CD4-positive, CD25-positive, alpha-beta regulatory T cell (primary cell): ENCODE measurements around the gene CEACAM19. TPM values are rescaled to one million over a fixed set of nuclear protein-coding genes. Genes with fewer than 3 reads are reported as not detected.

Experiments used
- ATAC-seq, 2 donors: fragments of 150-1000 bp; cut with Tn5 transposase; one replicate each; pipeline ENCODE4 v1.10.0; 2021; ENCODE audit warnings: low read depth in 2 of 2, moderate number of reproducible peaks in 2 of 2, moderate library complexity in 1 of 2
- DNase-seq, 3 donors: peaks; one replicate each; pipeline versions ENCODE4 v3.0.0 to v3.0.0-alpha.2; 2012 to 2022; ENCODE audit warnings: mixed read lengths in 1 of 3
- H3K27ac ChIP-seq: one replicate; pipeline ENCODE4 v1.7.0; 2013; ENCODE audit warnings: mild to moderate bottlenecking, low read length; ENCODE audit not compliant: insufficient read depth, poor library complexity, severe bottlenecking
- H3K27me3 ChIP-seq: one replicate; pipeline ENCODE4 v1.7.0; 2013; ENCODE audit warnings: low read length; ENCODE audit not compliant: control insufficient read depth, insufficient read depth
- H3K36me3 ChIP-seq: one replicate; pipeline ENCODE4 v1.7.0; 2013; ENCODE audit warnings: mild to moderate bottlenecking, low read length, moderate library complexity; ENCODE audit not compliant: control insufficient read depth, insufficient read depth
- H3K4me1 ChIP-seq: 2 replicates; pipeline ENCODE4 v1.7.0; 2013; ENCODE audit warnings: mild to moderate bottlenecking, low read length; ENCODE audit not compliant: insufficient read depth, control insufficient read depth, poor library complexity, severe bottlenecking
- H3K4me3 ChIP-seq: one replicate; pipeline ENCODE4 v1.7.0; 2013; ENCODE audit warnings: low read depth, mild to moderate bottlenecking, low read length, moderate library complexity
- H3K9me3 ChIP-seq, 2 experiments: 1 replicate in 1 of 2; 2 replicates in 1 of 2; pipeline ENCODE4 v1.7.0; 2013; ENCODE audit warnings: low read length in 2 of 2, mild to moderate bottlenecking in 1 of 2, moderate library complexity in 1 of 2; ENCODE audit not compliant: control insufficient read depth in 2 of 2
- H3K27ac Mint-ChIP-seq, 3 donors: one replicate each; pipeline ENCODE4 v1.8.0; 2020 to 2022; ENCODE audit warnings: mild to moderate bottlenecking in 3 of 3, mixed read lengths in 3 of 3, moderate library complexity in 2 of 3
- H3K27me3 Mint-ChIP-seq: one replicate; pipeline ENCODE4 v1.8.0; 2022; ENCODE audit warnings: mild to moderate bottlenecking, mixed read lengths
- H3K36me3 Mint-ChIP-seq: one replicate; pipeline ENCODE4 v1.8.0; 2020; ENCODE audit warnings: mixed read lengths
- H3K4me1 Mint-ChIP-seq, 4 donors: one replicate each; pipeline ENCODE4 v1.8.0; 2020 to 2022; ENCODE audit warnings: mixed read lengths in 4 of 4, mild to moderate bottlenecking in 1 of 4
- H3K4me3 Mint-ChIP-seq, 4 donors: one replicate each; pipeline ENCODE4 v1.8.0; 2020 to 2022; ENCODE audit warnings: mild to moderate bottlenecking in 4 of 4, mixed read lengths in 4 of 4, moderate library complexity in 3 of 4
- H3K9me3 Mint-ChIP-seq, 7 donors: one replicate each; pipeline ENCODE4 v1.8.0; 2020 to 2022; ENCODE audit warnings: mixed read lengths in 7 of 7, mild to moderate bottlenecking in 3 of 7, moderate library complexity in 2 of 7
- polyA plus RNA-seq, 4 donors: library from polyadenylated mRNA; unstranded; fragments of 300-500 nt; fragmentation: Illumina TruSeq; gene quantifications; one replicate each; pipeline ENCODE4 v1.2.3, GENCODE V29; 2021
- total RNA-seq: library from RNA; stranded (reverse); gene quantifications from one replicate; pipeline ENCODE4 v1.2.3, GENCODE V29; 2022

CEACAM19 gene
- total and polyA plus RNA-seq, 5 donors from 2014 or later = not detected

GRCh38 chr19:44689290-44690130 is 18.2 kb downstream of the CEACAM19 start:
- no peak overlapping the region for H3K27ac ChIP-seq
- Mint-ChIP-seq H3K27ac (peak overlapping the region in 2 of 3 donors; percentile 3 to 11), H3K4me1 (peaks cover 6 to 36% (median 22%) of the 10 kb centered on the region in 4 donors), H3K9me3 (no peaks in the 10 kb centered on the region), H3K27me3 (peaks cover 12% of the 10 kb centered on the region), H3K36me3 (no peaks in the 10 kb centered on the region), H3K4me3 (peak overlapping the region in 1 of 4 donors; percentile 21)
- ATAC-seq (peak; percentile 33 to 40), DNase-seq (peak; percentile 67 to 77 (median 68))
- no peaks in the 10 kb centered on the region for H3K9me3 ChIP-seq
- no peaks in the 10 kb centered on the region for H3K27me3 ChIP-seq
- no peaks in the 10 kb centered on the region for H3K36me3 ChIP-seq
- peaks cover 17% of the 10 kb centered on the region for H3K4me1 ChIP-seq
- H3K4me3 ChIP-seq = no peak overlapping the region

DNA sequence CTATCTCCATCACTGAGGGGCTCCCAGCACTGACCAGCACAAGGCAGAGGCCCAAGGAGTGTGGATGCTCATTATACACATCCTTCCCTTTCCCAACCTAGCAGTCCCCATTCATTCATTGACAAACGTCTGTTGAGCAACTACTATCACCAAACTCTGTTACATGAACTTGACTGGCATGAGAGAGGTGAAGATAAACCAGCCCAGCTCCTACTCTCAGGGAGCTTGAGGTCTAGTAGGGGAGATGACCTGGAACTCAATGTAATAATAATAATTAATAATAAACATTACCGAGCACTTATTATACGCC is 18.8 kb downstream of the CEACAM19 start:
- ATAC-seq (no peak), DNase-seq (no peak)
- no peak overlapping the region for H3K4me3 Mint-ChIP-seq
- H3K27me3 Mint-ChIP-seq = peaks cover 6% of the 10 kb centered on the region
- H3K36me3 Mint-ChIP-seq = no peaks in the 10 kb centered on the region
- H3K4me3 ChIP-seq = no peak overlapping the region
- peaks cover 17% of the 10 kb centered on the region for H3K4me1 ChIP-seq
- peaks cover 6 to 32% (median 20%) of the 10 kb centered on the region in 4 donors for H3K4me1 Mint-ChIP-seq
- H3K27me3 ChIP-seq = no peaks in the 10 kb centered on the region
- no peak overlapping the region for H3K27ac ChIP-seq
- no peaks in the 10 kb centered on the region for H3K9me3 ChIP-seq
- H3K27ac Mint-ChIP-seq = no peak overlapping the region
- H3K9me3 Mint-ChIP-seq = no peaks in the 10 kb centered on the region
- H3K36me3 ChIP-seq = no peaks in the 10 kb centered on the region

GRCh38 chr19:44692379-44692721 is 21.1 kb downstream of the CEACAM19 start:
- peak; percentile 38 to 43 for ATAC-seq
- peaks cover 17% of the 10 kb centered on the region for H3K4me1 ChIP-seq

DNA sequence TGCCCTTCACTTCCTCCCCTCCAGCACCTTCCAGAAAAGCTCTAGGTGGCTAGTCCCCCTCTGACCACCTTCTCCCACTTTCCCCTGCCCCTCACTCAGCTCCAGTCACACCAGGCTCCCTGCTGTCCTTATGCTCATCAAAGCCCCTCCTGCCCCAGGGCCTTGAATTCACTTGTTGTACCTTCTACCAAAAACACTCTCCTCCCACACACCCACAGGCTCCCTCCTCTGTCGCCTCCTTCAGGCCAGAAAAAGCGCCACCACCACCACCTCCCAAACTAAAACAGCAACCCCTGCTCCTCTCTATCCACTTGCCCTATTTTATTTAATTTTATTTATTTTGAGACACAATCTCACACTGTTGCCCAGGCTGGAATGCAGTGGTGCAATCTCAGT is 22.9 kb downstream of the CEACAM19 start:
- Histone ChIP-seq H3K27me3 (no peaks in the 10 kb centered on the region), H3K4me1 (peaks cover 17% of the 10 kb centered on the region), H3K36me3 (no peaks in the 10 kb centered on the region), H3K4me3 (no peak overlapping the region), H3K27ac (no peak overlapping the region), H3K9me3 (no peaks in the 10 kb centered on the region)
- peaks cover 6 to 28% (median 18%) of the 10 kb centered on the region in 4 donors for H3K4me1 Mint-ChIP-seq
- H3K27ac Mint-ChIP-seq = peak overlapping the region in 2 of 3 donors; percentile 56 to 59
- DNase-seq (peak in 1 of 3 donors; percentile 39), ATAC-seq (no peak)
- no peaks in the 10 kb centered on the region for H3K9me3 Mint-ChIP-seq
- H3K36me3 Mint-ChIP-seq = no peaks in the 10 kb centered on the region
- H3K4me3 Mint-ChIP-seq = no peak overlapping the region
- no peaks in the 10 kb centered on the region for H3K27me3 Mint-ChIP-seq

More at GRCh38 chr19:44692379-44692721, 21.1 kb downstream of the CEACAM19 start:
- Histone ChIP-seq H3K9me3 (no peaks in the 10 kb centered on the region), H3K27ac (peak overlapping the region; percentile 72), H3K27me3 (no peaks in the 10 kb centered on the region), H3K36me3 (no peaks in the 10 kb centered on the region), H3K4me3 (peak overlapping the region; percentile 48)
- DNase-seq = no peak
- Mint-ChIP-seq H3K27me3 (peaks cover 5% of the 10 kb centered on the region), H3K36me3 (no peaks in the 10 kb centered on the region), H3K4me1 (peaks cover 6 to 30% (median 19%) of the 10 kb centered on the region in 4 donors), H3K27ac (peak overlapping the region; percentile 85 to 97 (median 90)), H3K4me3 (peak overlapping the region; percentile 49 to 81 (median 76)), H3K9me3 (no peaks in the 10 kb centered on the region)

DNA sequence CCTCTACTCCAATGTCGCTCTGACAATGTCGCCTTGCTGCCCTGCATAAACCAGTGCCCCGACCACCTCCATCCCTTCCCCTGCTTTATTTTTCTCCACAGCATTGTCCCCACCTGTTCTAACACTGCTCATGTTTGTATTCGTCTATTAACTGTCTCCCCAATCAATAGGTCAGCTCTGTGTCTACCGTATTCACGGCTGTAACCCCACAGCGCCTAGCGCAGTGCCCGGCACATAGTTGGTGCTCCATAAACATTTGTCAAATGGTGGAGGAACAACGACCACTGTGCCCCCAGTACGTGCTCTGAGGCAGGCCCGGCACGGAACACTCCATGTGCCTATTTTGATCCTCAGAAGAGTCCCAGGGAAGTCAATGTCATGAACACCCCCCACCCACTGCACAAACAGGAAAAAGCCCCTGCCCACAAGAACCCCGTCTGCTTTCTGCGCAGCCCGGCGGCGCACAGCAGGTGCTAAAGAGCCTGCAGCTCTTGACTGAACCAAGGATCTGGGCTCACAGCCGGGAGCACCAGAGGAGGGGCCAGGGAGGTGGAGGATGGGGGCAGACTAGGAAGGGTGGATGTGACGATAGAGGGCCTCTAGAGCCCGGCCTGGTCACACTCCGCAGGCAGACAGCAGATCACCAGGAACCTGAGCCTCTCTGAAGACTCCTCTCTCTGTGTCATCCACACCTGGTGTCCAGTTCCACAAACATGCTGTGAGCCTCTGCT is 25.8 kb downstream of the CEACAM19 start:
- H3K4me1 ChIP-seq = peaks cover 9% of the 10 kb centered on the region
- no peaks in the 10 kb centered on the region for H3K9me3 ChIP-seq
- H3K36me3 Mint-ChIP-seq = no peaks in the 10 kb centered on the region
- no peaks in the 10 kb centered on the region for H3K27me3 Mint-ChIP-seq
- no peak overlapping the region for H3K4me3 Mint-ChIP-seq
- H3K36me3 ChIP-seq = no peaks in the 10 kb centered on the region
- no peaks in the 10 kb centered on the region for H3K27me3 ChIP-seq
- H3K27ac Mint-ChIP-seq = peak overlapping the region in 2 of 3 donors; percentile 70 to 91
- no peak overlapping the region for H3K27ac ChIP-seq
- no peaks in the 10 kb centered on the region for H3K9me3 Mint-ChIP-seq
- H3K4me1 Mint-ChIP-seq = peaks cover 6 to 15% (median 10%) of the 10 kb centered on the region in 4 donors
- DNase-seq = no peak
- H3K4me3 ChIP-seq = no peak overlapping the region
- ATAC-seq = no peak

- H3K4me3 ChIP-seq = no peak overlapping the region
- H3K36me3 Mint-ChIP-seq = no peaks in the 10 kb centered on the region
- no peak overlapping the region for H3K27ac Mint-ChIP-seq
Observed at GRCh38 chr19:44697670-44698034, 26.4 kb downstream of the CEACAM19 start.

GRCh38 chr19:44698492-44699201 is 27.4 kb downstream of the CEACAM19 start, which contains the start of gene CEACAM16:
Gene CEACAM16 (plus strand): TSS chr19:44699151. CDS start chr19:44701457, 2,306 bp downstream.
- H3K27ac Mint-ChIP-seq = peak within 1 kb of the TSS in 2 of 3 donors; percentile 7 to 56
- no peaks in the 10 kb centered on the region for H3K36me3 Mint-ChIP-seq
- Histone ChIP-seq H3K27ac (no peak within 1 kb of the TSS), H3K36me3 (no peaks in the 10 kb centered on the region), H3K27me3 (no peaks in the 10 kb centered on the region), H3K4me1 (no peaks in the 10 kb centered on the region), H3K9me3 (no peaks in the 10 kb centered on the region), H3K4me3 (no peak within 1 kb of the TSS)
- H3K4me1 Mint-ChIP-seq = peaks cover 0 to 6% (median 2%) of the 10 kb centered on the region in 4 donors
- ATAC-seq (no peak), DNase-seq (no peak)
- H3K4me3 Mint-ChIP-seq = no peak within 1 kb of the TSS
- no peaks in the 10 kb centered on the region for H3K9me3 Mint-ChIP-seq
- no peaks in the 10 kb centered on the region for H3K27me3 Mint-ChIP-seq

More at GRCh38 chr19:44697670-44698034, 26.4 kb downstream of the CEACAM19 start:
- Mint-ChIP-seq H3K9me3 (no peaks in the 10 kb centered on the region), H3K4me3 (no peak overlapping the region), H3K27me3 (no peaks in the 10 kb centered on the region), H3K4me1 (peaks cover 3 to 10% (median 5%) of the 10 kb centered on the region in 4 donors)
- no peaks in the 10 kb centered on the region for H3K36me3 ChIP-seq
- peaks cover 3% of the 10 kb centered on the region for H3K4me1 ChIP-seq
- H3K9me3 ChIP-seq = no peaks in the 10 kb centered on the region
- H3K27me3 ChIP-seq = no peaks in the 10 kb centered on the region
- no peak for DNase-seq
- no peak for ATAC-seq
- no peak overlapping the region for H3K27ac ChIP-seq
